ENCODE results near the gene AKR1D1.

GRCh38 chr7:138032186-138032585, 44.1 kb upstream of the AKR1D1 start:
- no peak for TF ChIP-seq CTCF (conservative IDR thresholded peaks at IDR 0.05; ENCODE audit: low read length)
- no peak for TF ChIP-seq EZH2phosphoT487 (IDR thresholded peaks at IDR 0.05; ENCODE audit: borderline replicate concordance, low read depth, low read length)
